Epithelial cell of esophagus (primary cell): ENCODE results near the gene ALDH2.
A peak's percentile ranks its signal among the peaks of the same experiment; 100 is the strongest.
"Not testable (repeated sequence)": the region's sequence is repeated elsewhere in the genome, so short reads cannot be mapped to it uniquely, and the experiment has no call there.

Experiments
- DNase-seq: peaks from one replicate; pipeline ENCODE4 v3.0.0; 2010; ENCODE audit warnings: low read depth
- H3K4me3 ChIP-seq: 2 replicates; pipeline ENCODE4 v1.5.1; 2011; ENCODE audit warnings: mild to moderate bottlenecking, low read length, control low read depth
- TF ChIP-seq, protein P1 (sequence below): IDR thresholded peaks from 2 replicates; pipeline ENCODE4 v1.5.1; 2011; ENCODE audit warnings: low read depth, mild to moderate bottlenecking, low read length, control low read depth, inconsistent platforms; ENCODE audit not compliant: insufficient read depth; ENCODE audit errors: missing control alignments

Gene ALDH2

GRCh38 chr12:111803038-111803626, 36.4 kb downstream of the ALDH2 start:
- DNase-seq, result no peak
- TF ChIP-seq, protein P1, sequence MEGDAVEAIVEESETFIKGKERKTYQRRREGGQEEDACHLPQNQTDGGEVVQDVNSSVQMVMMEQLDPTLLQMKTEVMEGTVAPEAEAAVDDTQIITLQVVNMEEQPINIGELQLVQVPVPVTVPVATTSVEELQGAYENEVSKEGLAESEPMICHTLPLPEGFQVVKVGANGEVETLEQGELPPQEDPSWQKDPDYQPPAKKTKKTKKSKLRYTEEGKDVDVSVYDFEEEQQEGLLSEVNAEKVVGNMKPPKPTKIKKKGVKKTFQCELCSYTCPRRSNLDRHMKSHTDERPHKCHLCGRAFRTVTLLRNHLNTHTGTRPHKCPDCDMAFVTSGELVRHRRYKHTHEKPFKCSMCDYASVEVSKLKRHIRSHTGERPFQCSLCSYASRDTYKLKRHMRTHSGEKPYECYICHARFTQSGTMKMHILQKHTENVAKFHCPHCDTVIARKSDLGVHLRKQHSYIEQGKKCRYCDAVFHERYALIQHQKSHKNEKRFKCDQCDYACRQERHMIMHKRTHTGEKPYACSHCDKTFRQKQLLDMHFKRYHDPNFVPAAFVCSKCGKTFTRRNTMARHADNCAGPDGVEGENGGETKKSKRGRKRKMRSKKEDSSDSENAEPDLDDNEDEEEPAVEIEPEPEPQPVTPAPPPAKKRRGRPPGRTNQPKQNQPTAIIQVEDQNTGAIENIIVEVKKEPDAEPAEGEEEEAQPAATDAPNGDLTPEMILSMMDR, result no peak

GRCh38 chr12:111803851-111804250, 37.1 kb downstream of the ALDH2 start:
- H3K4me3 ChIP-seq, result no peak overlapping the region
- DNase-seq, result no peak
- TF ChIP-seq, protein P1, result no peak

More at GRCh38 chr12:111803038-111803626, 36.4 kb downstream of the ALDH2 start:
- H3K4me3 ChIP-seq, result no peak overlapping the region

DNA sequence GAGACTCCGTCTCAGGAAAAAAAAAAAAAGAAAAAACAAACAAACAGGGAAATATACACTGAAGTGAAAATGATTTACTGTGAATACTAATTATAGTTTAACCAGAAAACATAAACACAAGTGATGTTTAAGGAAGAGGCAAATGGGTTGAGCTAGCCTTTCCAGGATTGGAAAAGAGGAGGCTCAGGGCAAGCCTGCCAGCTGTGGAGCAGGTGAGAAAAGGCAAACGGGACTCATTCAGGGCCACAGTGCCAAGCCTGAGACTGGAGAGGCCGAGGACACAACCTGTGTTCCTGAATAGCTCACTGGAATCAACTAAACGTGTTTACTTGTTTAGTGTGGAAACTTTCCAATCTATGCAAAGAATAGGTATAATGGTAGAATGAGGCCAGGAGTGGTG, 39.6 kb downstream of the ALDH2 start:
- no peak overlapping the region for H3K4me3 ChIP-seq
- TF ChIP-seq, protein P1, result no peak
- DNase-seq, result no peak

GRCh38 chr12:111807232-111807631, 40.5 kb downstream of the ALDH2 start:
- no peak for DNase-seq
- H3K4me3 ChIP-seq, result no peak overlapping the region
- TF ChIP-seq, protein P1, result no peak

DNA sequence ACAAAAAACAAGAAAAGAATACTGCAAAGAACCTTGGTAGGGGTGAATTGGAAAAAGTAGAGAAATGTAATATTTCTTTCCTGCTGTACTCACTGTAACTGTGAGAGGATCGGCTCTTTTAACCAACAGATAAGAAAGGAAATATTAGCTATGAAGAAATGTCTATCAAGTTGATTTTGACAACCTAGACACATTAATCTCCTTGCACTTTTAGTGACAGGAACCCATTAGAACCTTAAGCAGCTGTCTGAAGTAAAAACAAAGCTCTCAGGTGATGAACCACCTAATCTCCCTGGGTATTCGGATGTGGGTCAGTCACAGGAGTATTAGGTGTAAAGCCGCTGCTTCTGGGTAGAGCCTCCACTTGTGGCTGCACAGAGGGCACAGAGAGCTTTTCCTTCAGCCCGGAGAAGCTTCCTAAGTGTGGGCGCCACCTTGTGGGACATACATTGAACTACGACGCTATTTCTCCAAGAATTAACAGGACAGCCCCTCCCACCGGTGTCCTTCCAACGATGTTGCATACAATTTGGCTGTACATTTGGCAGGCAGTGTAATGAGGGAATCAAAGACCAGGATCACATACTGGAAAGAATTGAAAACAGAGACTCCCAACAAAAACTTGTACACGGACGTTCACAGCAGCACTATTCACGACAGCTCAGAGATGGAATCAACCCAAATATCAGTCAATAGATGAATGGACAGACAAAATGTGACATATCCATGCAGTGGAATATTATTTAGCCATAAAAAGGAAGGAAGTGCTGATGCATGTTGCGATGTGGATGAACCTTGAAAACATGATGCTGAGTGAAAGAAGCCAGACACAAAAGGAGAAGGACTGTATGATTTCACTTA, 46.4 kb downstream of the ALDH2 start:
- TF ChIP-seq, protein P1, result peak; percentile 85
- H3K4me3 ChIP-seq, result no peak overlapping the region
- DNase-seq, result peak; percentile 85

GRCh38 chr12:111816065-111816615, 49.4 kb downstream of the ALDH2 start:
- DNase-seq, result no peak
- H3K4me3 ChIP-seq, result no peak overlapping the region
- TF ChIP-seq, protein P1, result no peak

DNA sequence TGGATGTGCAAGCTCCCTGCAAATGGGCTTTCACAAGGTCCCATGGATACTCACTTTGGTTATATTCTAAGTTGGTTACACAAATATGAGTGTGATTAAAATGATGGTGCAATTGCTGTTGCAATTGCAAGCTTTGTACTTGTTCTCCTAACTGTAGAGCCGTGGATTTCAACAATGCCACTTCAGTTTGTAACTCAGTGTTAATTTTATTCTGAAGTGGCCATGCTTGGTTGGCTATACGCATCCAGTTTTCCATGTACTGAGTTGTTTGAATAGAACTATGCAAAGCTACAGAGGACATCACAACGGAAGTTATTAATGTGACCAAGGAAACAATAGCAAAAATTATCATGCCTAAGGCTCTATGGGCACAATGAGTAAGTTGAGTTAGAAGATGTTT, 50.2 kb downstream of the ALDH2 start:
- H3K4me3 ChIP-seq, DNase-seq: not testable (repeated sequence)
